Mucosa of stomach (tissue), 1 donor: ENCODE results near the gene HES7.
"Not testable (repeated sequence)": the region's sequence is repeated elsewhere in the genome, so short reads cannot be mapped to it uniquely, and the experiment has no call there.

Source experiments
- H3K27me3 ChIP-seq: one replicate; pipeline ENCODE4 v1.7.0; 2013; ENCODE audit warnings: mild to moderate bottlenecking, low read length; ENCODE audit not compliant: control insufficient read depth, insufficient read depth
- H3K36me3 ChIP-seq: one replicate; pipeline ENCODE4 v1.7.0; 2013; ENCODE audit warnings: low read length; ENCODE audit not compliant: control insufficient read depth, insufficient read depth
- H3K4me1 ChIP-seq: one replicate; pipeline ENCODE4 v1.7.0; 2013; ENCODE audit warnings: mild to moderate bottlenecking, low read length; ENCODE audit not compliant: control insufficient read depth, insufficient read depth
- H3K4me3 ChIP-seq: one replicate; pipeline ENCODE4 v1.7.0; 2013; ENCODE audit warnings: low read length
- H3K9ac ChIP-seq: one replicate; pipeline ENCODE4 v1.7.0; 2013; ENCODE audit warnings: mild to moderate bottlenecking, low read length, moderate library complexity
- H3K9me3 ChIP-seq: one replicate; pipeline ENCODE4 v1.7.0; 2013; ENCODE audit warnings: mild to moderate bottlenecking, low read length, moderate library complexity; ENCODE audit not compliant: control insufficient read depth
- donor health status: Pancreatic carcinoma.

HES7 gene

DNA sequence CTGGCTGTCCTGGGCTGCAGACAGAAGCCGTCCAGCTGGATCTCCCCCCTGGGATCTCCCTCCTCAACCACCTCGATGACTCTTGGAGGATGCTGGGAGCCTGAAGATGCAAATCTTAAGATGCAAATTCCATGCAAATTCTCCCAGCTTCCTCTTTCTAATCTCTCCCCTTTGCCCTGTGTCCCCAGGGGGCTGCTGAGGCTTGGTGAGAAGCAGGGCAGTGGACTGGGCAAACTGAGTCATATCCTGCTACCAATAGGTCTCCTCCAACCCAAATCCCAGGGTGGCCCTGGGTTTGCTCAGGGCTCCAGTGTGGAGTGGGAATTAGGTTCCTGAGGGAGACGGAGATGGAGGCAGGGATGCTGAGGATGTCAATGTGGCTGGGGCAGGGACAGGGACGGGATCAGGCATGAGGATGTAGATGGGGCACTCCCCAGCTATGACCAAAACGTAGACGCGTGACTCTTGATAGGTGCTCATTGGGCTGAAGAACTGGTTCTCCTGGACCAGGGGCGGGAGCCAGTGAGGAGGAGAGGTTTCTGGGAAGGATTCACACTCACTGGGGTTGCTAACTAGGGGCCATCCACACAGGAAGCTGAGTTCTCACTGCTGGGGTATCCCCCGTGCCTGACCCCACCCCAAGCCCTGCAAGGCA is 32.7 kb downstream of the HES7 start:
- Histone ChIP-seq H3K36me3 (no peaks in the 10 kb centered on the region), H3K27me3 (peaks cover 47% of the 10 kb centered on the region), H3K9ac (no peak overlapping the region), H3K4me3 (no peak overlapping the region), H3K9me3 (no peaks in the 10 kb centered on the region), H3K4me1 (no peaks in the 10 kb centered on the region)

DNA sequence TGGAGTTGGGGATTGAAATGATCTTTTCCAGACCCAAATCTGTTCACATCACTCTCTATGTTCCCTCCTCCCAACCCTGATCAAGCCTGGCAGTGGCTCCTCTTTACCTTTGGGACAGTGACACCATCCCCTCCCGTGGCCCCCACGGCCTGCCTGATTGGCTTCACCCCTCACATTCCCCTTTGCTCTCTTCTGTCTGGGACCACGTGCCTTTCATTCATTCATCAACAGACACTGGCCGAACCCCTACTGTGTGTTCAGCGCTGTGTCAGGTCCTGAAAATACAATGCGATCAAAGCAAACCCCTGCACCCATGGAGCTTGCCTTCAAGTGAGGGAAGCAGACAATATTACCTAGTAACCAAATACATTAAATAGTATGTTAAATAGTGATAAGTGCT is 34.2 kb downstream of the HES7 start:
- H3K4me3 ChIP-seq: no peak overlapping the region
- no peaks in the 10 kb centered on the region for H3K4me1 ChIP-seq
- no peaks in the 10 kb centered on the region for H3K9me3 ChIP-seq
- H3K27me3 ChIP-seq: peaks cover 44% of the 10 kb centered on the region
- no peaks in the 10 kb centered on the region for H3K36me3 ChIP-seq
- H3K9ac ChIP-seq: no peak overlapping the region

DNA sequence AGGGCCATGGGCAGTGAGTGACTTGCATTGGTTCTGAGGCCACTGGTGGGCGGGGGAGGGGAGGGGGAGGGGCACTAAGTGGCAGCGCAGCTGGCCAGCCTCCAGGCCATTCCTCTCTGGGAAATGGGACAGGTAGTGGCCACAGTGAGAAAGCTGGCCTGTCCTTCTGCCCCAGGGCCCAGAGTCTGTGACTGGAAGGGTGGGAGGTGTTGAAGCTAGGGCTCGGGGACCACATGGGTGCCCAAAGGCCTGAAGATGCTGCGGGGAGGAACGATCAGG is 36.0 kb downstream of the HES7 start:
- no peaks in the 10 kb centered on the region for H3K36me3 ChIP-seq
- H3K9me3 ChIP-seq: no peaks in the 10 kb centered on the region
- H3K9ac ChIP-seq: no peak overlapping the region
- H3K4me3 ChIP-seq: no peak overlapping the region
- H3K4me1 ChIP-seq: no peaks in the 10 kb centered on the region
- peaks cover 47% of the 10 kb centered on the region for H3K27me3 ChIP-seq

DNA sequence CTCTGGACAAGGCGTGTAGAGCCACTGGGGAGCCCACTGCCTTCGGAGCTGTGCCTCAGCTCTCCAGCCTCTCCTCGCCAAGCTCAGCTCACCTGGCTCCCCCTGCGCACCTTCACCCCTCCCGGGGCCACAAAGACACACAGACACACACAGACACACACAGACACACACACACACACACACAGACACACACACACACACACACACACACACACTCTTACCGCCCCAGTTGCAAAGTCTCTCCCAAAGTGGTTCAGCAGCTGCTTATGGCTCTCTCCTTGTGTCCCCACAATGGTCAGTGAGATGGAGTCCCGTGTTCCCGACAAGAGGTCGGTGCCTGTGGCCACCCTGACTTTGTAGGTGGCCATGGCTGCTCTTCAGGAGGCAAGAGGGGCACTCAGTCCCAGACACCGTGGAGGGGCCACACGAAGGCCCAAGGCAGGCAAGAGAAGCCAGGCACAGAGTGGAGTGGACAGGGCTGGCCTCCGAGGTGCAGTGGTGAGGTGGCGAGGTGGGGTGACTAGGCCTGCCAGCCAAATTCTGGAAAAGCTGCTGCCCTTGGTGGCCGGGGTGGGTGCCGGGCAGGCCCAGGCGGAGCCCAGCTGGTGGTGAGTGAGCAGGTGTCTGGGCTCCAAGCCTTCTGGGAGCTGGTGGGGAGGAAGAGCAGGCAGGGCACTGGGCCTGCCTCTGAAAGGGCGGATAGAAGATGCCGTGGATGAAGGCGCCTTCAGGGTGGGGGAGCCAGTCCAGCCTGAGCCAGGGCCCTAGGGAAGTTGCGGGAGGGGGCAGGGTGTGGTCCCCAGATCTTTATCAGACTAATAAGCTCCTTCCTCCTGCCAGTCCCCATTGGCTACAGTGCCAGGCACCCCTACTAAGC is 36.6 kb downstream of the HES7 start, which contains the start of gene ALOX12B:
TSS of gene ALOX12B (minus strand) at position 642 of the 877 bp plus-strand sequence. CDS start at position 368, 274 bp downstream.
- no peak within 1 kb of the TSS for H3K9ac ChIP-seq
- H3K27me3 ChIP-seq: peaks cover 48% of the 10 kb centered on the region
- H3K9me3 ChIP-seq: no peaks in the 10 kb centered on the region
- no peaks in the 10 kb centered on the region for H3K36me3 ChIP-seq
- H3K4me3 ChIP-seq: no peak within 1 kb of the TSS
- no peaks in the 10 kb centered on the region for H3K4me1 ChIP-seq

DNA sequence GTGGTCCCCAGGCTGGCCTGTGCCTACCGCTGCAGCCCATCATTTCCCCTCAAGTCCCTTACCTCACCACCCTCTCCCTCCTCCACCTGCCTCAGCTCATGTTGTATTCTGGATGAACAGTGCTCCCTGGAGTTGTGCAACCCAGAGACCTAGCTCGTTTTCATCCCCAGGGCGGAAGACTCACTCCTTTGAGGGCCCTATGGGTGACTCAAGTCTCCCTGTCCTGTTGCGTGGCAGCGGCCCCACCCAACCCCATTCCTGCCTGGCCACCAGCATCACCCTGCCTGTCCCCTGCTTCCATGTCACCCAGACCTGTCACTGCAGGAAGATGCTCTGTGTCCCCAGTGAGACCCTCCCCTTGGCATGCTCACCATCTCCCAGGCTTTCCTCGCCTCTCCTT is 39.7 kb downstream of the HES7 start:
- no peaks in the 10 kb centered on the region for H3K9me3 ChIP-seq
- peaks cover 14% of the 10 kb centered on the region for H3K4me1 ChIP-seq
- H3K9ac ChIP-seq: no peak overlapping the region
- no peaks in the 10 kb centered on the region for H3K36me3 ChIP-seq
- no peak overlapping the region for H3K4me3 ChIP-seq
- peaks cover 55% of the 10 kb centered on the region for H3K27me3 ChIP-seq

- Histone ChIP-seq H3K36me3 (no peaks in the 10 kb centered on the region), H3K27me3 (peaks cover 69% of the 10 kb centered on the region), H3K9me3 (no peaks in the 10 kb centered on the region), H3K4me1 (peaks cover 17% of the 10 kb centered on the region), H3K9ac (no peak overlapping the region), H3K4me3 (no peak overlapping the region)
Observed at GRCh38 chr17:8082292-8082691, 41.6 kb downstream of the HES7 start.

DNA sequence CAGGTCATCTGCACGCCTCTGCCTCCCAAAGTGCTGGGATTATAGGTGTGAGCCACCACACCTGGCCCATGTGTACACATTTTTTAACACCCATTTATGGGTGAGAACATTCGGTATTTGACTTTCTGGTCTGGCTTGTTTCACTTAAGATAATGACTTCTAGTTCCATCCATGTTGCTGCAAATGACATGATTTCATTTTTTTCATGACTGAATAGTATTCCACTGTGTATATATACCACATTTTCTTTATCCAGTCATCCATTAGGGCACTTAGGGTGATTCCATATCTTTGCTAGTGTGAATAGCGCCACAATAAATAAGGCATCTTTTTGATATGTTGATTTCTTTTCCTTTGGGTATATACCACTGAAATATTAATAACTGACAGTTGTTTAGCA is 42.0 kb downstream of the HES7 start:
- H3K27me3 ChIP-seq: peaks cover 73% of the 10 kb centered on the region

DNA sequence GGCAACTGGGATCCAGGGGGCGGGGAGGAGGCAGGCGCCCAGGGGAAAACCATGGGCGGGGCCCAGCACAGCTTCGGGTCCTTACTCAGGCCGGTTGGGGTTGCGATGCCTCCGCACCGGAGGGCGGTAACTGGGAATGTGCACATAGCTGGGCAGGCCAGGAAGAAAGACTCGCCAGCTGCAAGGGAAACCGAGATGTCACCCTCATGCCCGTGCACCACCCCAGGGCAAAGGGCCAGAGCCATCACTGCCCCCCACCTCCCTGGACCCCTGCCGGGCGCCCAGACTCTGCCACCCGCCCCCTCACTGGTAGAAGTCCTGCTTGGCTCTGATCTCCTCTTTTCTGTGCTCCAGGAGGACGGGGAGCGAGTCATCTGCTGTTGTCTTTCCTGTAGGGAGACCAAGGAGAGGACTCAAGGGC is 43.1 kb downstream of the HES7 start:
- Histone ChIP-seq H3K36me3 (no peaks in the 10 kb centered on the region), H3K9me3 (no peaks in the 10 kb centered on the region), H3K9ac (no peak overlapping the region), H3K4me3 (no peak overlapping the region), H3K27me3 (peaks cover 77% of the 10 kb centered on the region), H3K4me1 (peaks cover 17% of the 10 kb centered on the region)

More for the DNA sequence above, 42.0 kb downstream of the HES7 start:
- no peak overlapping the region for H3K4me3 ChIP-seq
- H3K9ac ChIP-seq: no peak overlapping the region
- H3K36me3 ChIP-seq: no peaks in the 10 kb centered on the region
- H3K4me1 ChIP-seq: peaks cover 17% of the 10 kb centered on the region
- H3K9me3 ChIP-seq: no peaks in the 10 kb centered on the region

DNA sequence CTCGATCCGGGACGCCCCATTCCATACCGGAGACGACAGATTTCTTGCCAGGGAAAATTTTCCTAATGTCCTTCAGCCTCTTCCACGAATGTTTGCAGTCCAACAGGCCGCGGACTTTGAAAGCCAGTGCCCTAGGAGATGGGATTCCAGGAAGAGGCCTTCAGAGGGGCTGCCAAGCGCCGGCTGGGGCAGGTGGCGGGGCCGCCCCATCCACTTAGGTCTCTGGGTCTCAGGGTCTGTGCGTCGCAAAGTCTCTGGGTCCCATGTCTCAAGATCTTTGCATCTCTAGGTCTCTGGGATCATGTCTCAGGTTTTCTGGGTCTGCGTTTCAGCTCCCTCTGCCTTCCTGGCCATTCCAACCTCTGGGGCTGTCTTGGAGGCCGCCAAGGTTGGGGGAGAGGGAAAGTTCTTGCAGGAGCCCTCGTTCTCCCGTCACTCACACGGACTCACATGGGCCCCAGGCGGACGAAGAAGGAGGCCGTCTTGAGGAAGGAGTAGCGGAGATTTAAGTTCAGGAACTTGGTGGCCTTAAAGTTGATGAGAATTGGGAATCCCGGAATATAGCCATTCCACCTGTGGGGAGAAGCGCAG is 43.6 kb downstream of the HES7 start:
- Histone ChIP-seq H3K9ac (no peak overlapping the region), H3K27me3 (peaks cover 79% of the 10 kb centered on the region), H3K9me3 (no peaks in the 10 kb centered on the region), H3K36me3 (no peaks in the 10 kb centered on the region), H3K4me3 (no peak overlapping the region), H3K4me1 (peaks cover 17% of the 10 kb centered on the region)

DNA sequence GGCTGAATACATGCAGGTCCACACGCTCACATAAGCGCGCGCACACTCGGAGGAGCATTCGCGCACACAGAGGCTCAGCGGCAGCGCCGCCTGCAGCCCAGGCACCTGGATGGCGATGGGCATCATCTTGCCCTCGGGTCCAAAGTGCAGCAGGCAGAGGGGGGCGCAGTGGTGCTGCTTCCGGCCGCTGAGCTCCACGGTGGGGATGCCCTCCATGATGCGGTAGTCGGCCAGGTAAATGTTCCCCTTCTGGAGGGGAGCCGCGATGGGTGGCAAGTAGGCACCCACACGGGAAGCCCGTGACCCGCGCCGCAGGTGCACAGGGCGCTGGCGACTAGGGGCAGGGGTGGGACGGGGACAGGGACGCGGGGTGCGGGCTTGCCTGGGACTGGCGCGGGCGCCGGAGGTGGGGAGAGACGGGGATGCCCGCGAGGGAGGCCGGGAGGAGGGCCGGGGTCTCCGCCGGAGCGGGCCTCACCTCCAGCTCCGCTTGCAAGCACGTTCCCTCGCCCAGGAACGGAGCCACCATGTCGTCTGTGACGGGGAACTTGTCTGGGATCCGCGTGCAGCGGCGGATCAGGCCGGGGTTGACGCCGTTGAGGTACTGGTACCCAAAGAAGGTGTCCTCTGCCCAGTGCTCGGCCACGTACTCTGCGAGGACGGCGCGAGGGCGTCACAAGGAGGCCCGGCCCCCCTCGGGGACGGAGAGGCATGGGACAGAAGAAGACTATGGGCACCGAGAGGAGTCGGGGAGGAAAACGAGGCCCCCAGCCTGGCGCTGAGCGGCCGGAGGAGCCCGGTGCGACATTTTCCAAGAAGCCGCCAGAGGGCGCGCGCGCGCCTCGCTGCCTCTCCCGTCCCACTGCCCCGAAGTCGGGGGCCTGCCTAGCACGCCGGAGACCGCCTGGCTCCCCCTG is 44.4 kb downstream of the HES7 start:
- Histone ChIP-seq H3K9me3 (no peaks in the 10 kb centered on the region), H3K4me3 (no peak overlapping the region), H3K4me1 (peaks cover 17% of the 10 kb centered on the region), H3K27me3 (peaks cover 82% of the 10 kb centered on the region), H3K9ac (peak overlapping the region; percentile 28), H3K36me3 (no peaks in the 10 kb centered on the region)

DNA sequence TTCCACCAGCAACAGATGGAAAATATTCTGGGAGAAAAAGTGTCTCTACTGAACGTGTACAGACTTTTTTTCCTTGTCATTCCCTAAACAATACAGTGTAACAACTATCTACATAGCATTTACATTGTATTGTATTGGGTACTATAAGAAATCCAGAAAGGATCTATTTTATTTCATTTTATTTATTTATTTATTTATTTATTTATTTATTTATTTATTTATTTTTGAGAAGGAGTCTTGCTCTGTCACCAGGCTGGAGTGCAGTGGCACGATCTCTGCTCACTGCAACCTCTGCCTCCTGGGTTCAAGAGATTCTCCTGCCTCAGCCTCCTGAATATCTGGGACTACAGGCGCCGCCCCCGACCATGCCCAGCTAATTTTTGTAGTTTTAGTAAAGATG is 46.0 kb downstream of the HES7 start:
- H3K4me3 ChIP-seq, H3K9me3 ChIP-seq, H3K9ac ChIP-seq, H3K36me3 ChIP-seq: not testable (repeated sequence)
- Histone ChIP-seq H3K4me1 (peaks cover 25% of the 10 kb centered on the region), H3K27me3 (peaks cover 93% of the 10 kb centered on the region)
